ENCODE measurements around the gene CDC42BPA. TPM values are rescaled to one million over a fixed set of nuclear protein-coding genes. Genes with fewer than 3 reads are reported as not detected.

Gene CDC42BPA
- total and polyA plus RNA-seq, 9 of the 15 experiments (the other 6 are each of a cell fraction or from before 2014, with no cell fraction given): 8.0 to 77.5 (median 52.1) TPM

DNA sequence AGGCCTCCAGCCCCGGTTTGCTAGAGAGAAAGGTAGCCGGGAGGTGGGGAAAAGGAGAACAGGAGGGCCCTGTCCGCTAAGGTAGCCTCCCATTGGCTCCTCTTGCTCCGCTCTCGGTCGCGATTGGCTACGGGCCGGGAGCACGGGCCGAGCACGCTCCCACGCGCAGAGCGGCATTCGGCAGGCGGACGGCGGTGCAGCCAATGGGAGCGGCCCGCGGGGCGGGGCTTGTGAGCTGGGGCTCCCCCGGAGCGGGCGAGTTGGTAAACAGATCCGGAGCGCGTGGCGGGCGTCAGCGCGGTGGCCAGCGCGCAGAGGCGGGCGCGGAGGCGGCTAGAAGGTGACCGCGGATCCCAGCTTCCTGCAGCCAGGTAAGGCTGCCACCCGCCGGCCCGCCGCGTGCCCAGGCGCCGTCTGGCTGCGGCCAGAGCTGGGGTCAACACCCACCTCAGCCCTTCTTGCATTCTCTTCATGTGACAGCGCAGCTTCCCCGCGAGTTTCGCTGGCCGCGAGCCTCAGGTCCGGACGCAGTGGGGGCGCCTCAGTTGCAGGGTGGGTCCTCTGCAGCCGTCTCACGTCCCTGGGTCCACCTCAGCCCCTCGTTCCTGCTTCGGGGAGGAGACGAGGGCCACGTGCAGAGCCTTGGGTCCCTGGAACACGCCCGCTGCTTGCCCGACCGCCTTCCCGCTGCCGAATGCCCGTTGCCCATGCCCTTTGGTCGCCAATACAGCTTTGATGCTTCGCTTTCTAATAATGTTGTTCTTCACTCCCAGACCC, 378.1 kb downstream of the CDC42BPA start, which contains the start of gene COQ8A (continued):
- TF ChIP-seq NR2C2 (CRISPR knock-in tag; IDR thresholded peaks at IDR 0.05) (no peak), NR2C2 (tag; IDR thresholded peaks at IDR 0.05) (peak; percentile 83), KDM5B (IDR thresholded peaks at IDR 0.05; ENCODE audit: insufficient replicate concordance, low read depth, low read length) (peak; percentile 81), PCBP2 (IDR thresholded peaks at IDR 0.05; ENCODE audit: low read depth, low read length, poor library complexity, severe bottlenecking) (no peak), MBD2 (IDR thresholded peaks at IDR 0.05; ENCODE audit: borderline replicate concordance, low read depth) (peak; percentile 99), RAD51 (IDR thresholded peaks at IDR 0.05; ENCODE audit: borderline replicate concordance, low read depth) (peak; percentile 28; the same call in 1 of the 2 replicates), ZNF217 (CRISPR knock-in tag; IDR thresholded peaks at IDR 0.05) (no peak), RCOR1 (IDR thresholded peaks at IDR 0.05; ENCODE audit: borderline replicate concordance in 1 of 2, low read depth in 2 of 2, low read length in 2 of 2) (peak in 1 of 2 experiments; percentile 61; a peak in 2 of 4 replicates), TBL1XR1 (IDR thresholded peaks at IDR 0.05; ENCODE audit: low read length in 2 of 2) (0 out of 4 replicates have a peak, but pooled peaks of 1 of the 2 experiments have one; percentile 20), ZEB2 (IDR thresholded peaks at IDR 0.05) (0 out of 2 replicates have a peak, but pooled peaks have one; percentile 39), ZNF124 (CRISPR knock-in tag; IDR thresholded peaks at IDR 0.05) (peak; percentile 93), EHMT2 (IDR thresholded peaks at IDR 0.05) (no peak), CHCHD3 (CRISPR knock-in tag; IDR thresholded peaks at IDR 0.05) (no peak)
- TF ChIP-seq, protein P1, sequence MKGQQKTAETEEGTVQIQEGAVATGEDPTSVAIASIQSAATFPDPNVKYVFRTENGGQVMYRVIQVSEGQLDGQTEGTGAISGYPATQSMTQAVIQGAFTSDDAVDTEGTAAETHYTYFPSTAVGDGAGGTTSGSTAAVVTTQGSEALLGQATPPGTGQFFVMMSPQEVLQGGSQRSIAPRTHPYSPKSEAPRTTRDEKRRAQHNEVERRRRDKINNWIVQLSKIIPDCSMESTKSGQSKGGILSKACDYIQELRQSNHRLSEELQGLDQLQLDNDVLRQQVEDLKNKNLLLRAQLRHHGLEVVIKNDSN (CRISPR knock-in tag; IDR thresholded peaks at IDR 0.05): peak; percentile 78
- TF ChIP-seq, protein P2, sequence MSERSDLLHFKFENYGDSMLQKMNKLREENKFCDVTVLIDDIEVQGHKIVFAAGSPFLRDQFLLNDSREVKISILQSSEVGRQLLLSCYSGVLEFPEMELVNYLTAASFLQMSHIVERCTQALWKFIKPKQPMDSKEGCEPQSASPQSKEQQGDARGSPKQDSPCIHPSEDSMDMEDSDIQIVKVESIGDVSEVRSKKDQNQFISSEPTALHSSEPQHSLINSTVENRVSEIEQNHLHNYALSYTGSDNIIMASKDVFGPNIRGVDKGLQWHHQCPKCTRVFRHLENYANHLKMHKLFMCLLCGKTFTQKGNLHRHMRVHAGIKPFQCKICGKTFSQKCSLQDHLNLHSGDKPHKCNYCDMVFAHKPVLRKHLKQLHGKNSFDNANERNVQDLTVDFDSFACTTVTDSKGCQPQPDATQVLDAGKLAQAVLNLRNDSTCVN (CRISPR knock-in tag; IDR thresholded peaks at IDR 0.05): no peak
- TF ChIP-seq, protein P3, sequence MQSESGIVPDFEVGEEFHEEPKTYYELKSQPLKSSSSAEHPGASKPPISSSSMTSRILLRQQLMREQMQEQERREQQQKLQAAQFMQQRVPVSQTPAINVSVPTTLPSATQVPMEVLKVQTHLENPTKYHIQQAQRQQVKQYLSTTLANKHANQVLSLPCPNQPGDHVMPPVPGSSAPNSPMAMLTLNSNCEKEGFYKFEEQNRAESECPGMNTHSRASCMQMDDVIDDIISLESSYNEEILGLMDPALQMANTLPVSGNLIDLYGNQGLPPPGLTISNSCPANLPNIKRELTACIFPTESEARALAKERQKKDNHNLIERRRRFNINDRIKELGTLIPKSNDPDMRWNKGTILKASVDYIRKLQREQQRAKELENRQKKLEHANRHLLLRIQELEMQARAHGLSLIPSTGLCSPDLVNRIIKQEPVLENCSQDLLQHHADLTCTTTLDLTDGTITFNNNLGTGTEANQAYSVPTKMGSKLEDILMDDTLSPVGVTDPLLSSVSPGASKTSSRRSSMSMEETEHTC (IDR thresholded peaks at IDR 0.05): peak; percentile 17; the same call in 1 of the 2 replicates
- TF ChIP-seq, protein P4, sequence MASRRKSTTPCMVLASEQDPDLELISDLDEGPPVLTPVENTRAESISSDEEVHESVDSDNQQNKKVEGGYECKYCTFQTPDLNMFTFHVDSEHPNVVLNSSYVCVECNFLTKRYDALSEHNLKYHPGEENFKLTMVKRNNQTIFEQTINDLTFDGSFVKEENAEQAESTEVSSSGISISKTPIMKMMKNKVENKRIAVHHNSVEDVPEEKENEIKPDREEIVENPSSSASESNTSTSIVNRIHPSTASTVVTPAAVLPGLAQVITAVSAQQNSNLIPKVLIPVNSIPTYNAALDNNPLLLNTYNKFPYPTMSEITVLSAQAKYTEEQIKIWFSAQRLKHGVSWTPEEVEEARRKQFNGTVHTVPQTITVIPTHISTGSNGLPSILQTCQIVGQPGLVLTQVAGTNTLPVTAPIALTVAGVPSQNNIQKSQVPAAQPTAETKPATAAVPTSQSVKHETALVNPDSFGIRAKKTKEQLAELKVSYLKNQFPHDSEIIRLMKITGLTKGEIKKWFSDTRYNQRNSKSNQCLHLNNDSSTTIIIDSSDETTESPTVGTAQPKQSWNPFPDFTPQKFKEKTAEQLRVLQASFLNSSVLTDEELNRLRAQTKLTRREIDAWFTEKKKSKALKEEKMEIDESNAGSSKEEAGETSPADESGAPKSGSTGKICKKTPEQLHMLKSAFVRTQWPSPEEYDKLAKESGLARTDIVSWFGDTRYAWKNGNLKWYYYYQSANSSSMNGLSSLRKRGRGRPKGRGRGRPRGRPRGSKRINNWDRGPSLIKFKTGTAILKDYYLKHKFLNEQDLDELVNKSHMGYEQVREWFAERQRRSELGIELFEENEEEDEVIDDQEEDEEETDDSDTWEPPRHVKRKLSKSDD (conservative IDR thresholded peaks at IDR 0.05; ENCODE audit: low read length): no peak
- TF ChIP-seq, protein P5, sequence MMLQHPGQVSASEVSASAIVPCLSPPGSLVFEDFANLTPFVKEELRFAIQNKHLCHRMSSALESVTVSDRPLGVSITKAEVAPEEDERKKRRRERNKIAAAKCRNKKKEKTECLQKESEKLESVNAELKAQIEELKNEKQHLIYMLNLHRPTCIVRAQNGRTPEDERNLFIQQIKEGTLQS (IDR thresholded peaks at IDR 0.05): no peak
- TF ChIP-seq, protein P5 (CRISPR knock-in tag; conservative IDR thresholded peaks at IDR 0.05): no peak; the same call in 1 of the 2 replicates
